ENCODE results near the gene HEG1. TPM values are rescaled to one million over a fixed set of nuclear protein-coding genes. Genes with fewer than 3 reads are reported as not detected.
A peak's percentile ranks its signal among the peaks of the same experiment; 100 is the strongest.
"Not testable (repeated sequence)": the region's sequence is repeated elsewhere in the genome, so short reads cannot be mapped to it uniquely, and the experiment has no call there.

HEG1 gene
- total RNA-seq, 2 experiments from 2014 or later: 6.0 to 7.9 TPM

DNA sequence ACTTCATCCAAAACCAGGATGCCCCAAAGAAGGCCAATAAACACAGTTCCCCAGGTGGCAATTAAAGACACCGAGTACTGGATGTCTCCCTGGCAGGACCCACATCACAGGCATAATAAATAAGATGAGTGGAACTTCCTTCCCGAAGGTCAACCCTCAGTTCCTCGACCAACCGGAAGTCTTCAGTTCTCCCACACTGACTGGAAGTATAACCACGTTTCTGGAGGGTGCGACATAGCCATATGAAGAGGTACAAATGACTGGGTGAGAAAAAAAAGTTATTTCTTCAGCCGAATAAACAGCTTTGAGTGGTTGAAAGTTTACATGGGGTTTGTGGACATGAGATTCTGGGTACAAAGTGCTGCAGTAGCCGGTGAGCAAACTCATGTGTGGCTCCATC, 86.6 kb downstream of the HEG1 start:
- H3K27me3 Mint-ChIP-seq: no peaks in the 10 kb centered on the region
- H3K4me1 Mint-ChIP-seq (ENCODE audit: low read depth): peaks cover 6% of the 10 kb centered on the region
- POLR2A ChIA-PET: no interaction called here
- intact Hi-C loops (cut with micrococcal nuclease): no loop called here
- no peak overlapping the region for H3K27ac Mint-ChIP-seq
- no peak overlapping the region for H3K4me3 Mint-ChIP-seq
- peaks cover 15% of the 10 kb centered on the region for H3K36me3 Mint-ChIP-seq
- H3K9me3 Mint-ChIP-seq: no peaks in the 10 kb centered on the region
- DNase-seq: peak; percentile 16
- CTCF ChIA-PET: no interaction called here

DNA sequence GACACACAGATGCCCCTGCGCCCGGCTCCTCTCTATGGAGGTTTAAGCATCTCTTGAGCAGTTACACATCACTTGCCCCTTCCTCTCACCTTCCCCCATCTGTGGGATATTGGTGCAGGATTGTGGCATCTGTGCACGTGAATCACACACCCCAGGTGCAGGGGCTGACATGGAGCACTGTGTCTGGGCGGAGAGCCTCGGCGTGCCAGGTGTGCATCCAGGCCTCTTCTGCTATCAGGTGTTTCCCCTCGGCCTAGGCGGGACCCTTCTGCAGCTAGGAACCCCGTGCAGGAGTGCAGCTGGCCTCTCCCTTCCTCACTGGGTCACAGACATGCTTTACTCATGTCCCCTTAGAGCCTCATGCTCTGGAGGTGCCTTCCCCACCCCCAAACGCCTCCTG, 87.8 kb downstream of the HEG1 start:
- CTCF ChIA-PET: interaction anchor here (2.8 kb wide), 1 partner anchor 67 kb away, joined by 7 read pairs; no protein-coding TSS in a partner anchor
- no peak overlapping the region for H3K27ac Mint-ChIP-seq
- intact Hi-C loops (cut with micrococcal nuclease): no loop called here
- H3K36me3 Mint-ChIP-seq: peaks cover 12% of the 10 kb centered on the region
- no peaks in the 10 kb centered on the region for H3K9me3 Mint-ChIP-seq
- POLR2A ChIA-PET: no interaction called here
- H3K4me3 Mint-ChIP-seq: no peak overlapping the region
- H3K4me1 Mint-ChIP-seq (ENCODE audit: low read depth): peaks cover 6% of the 10 kb centered on the region
- DNase-seq: no peak
- no peaks in the 10 kb centered on the region for H3K27me3 Mint-ChIP-seq

DNA sequence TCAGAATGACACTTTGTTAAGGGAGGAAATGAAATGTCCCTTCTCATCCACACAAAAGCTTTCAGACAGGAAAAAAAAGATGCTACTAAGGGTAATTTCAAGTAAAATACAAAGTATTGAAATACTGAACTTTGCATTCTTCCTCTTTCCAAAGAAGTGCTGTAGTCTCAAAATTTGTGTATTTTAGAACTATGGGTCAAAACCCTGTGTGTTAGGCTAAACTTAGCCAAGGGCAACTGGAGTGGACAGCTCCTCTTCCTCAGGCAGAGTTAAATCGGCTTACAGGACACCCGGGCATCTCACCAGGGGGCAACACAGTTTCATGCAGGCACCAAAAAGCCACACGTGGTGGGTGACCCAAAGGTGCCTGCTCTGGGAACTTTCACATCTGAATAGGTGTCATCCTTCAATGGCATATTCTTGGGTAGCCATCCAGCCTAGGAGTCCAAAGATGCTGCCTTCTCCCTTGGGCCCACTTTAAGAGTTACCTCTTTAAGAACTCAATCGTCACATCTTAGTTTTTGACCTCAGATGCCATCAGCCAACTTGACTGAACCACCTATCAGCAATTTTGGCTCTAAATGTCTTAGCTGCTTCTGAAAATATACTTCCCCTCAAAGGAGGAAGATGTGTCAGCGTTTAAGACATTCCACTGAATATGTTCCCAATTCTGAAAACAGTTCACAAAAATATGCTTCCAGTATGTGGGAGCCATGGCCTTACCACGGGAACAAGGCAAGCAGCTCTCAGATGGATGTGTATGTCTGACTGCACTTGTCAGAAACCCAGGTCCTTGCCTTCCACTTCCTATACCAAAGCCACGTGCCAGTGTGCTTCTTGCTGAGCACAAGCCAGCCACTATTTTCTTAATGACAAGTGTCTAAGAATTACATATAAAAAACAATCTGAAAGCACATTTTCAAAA, 89.0 kb downstream of the HEG1 start:
- no peak for DNase-seq
- ChIA-PET CTCF (interaction anchor here (2.8 kb wide), 1 partner anchor 66 kb away, joined by 7 read pairs; no protein-coding TSS in a partner anchor), POLR2A (no interaction called here)
- Mint-ChIP-seq H3K4me1 (ENCODE audit: low read depth) (peaks cover 6% of the 10 kb centered on the region), H3K4me3 (no peak overlapping the region), H3K27ac (no peak overlapping the region), H3K9me3 (no peaks in the 10 kb centered on the region), H3K36me3 (peaks cover 11% of the 10 kb centered on the region), H3K27me3 (no peaks in the 10 kb centered on the region)
- intact Hi-C loops (cut with micrococcal nuclease): no loop called here

DNA sequence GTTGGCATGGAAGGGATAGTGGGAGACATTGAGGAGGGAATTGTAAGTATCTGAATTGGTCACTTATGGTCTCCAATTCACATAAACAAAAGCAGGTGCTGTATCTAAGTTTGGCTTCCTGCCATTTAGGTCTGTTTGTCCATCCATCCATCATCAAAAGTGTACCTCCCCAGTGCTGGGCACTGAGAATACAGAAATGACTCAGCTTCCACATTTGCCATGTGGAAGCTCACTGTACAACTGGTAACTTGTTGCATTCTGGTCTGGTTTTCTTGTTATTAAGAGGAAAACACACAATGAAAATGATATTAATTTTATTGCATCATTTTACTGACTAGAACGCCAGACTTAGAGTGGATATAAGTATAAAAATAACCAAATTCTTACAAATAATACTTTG, 90.4 kb downstream of the HEG1 start:
- intact Hi-C loops (cut with micrococcal nuclease): no loop called here
- ChIA-PET POLR2A (no interaction called here), CTCF (no interaction called here)
- no peak overlapping the region for H3K4me3 Mint-ChIP-seq
- no peaks in the 10 kb centered on the region for H3K27me3 Mint-ChIP-seq
- H3K27ac Mint-ChIP-seq: no peak overlapping the region
- H3K4me1 Mint-ChIP-seq (ENCODE audit: low read depth): peaks cover 6% of the 10 kb centered on the region
- peaks cover 7% of the 10 kb centered on the region for H3K36me3 Mint-ChIP-seq
- H3K9me3 Mint-ChIP-seq: no peaks in the 10 kb centered on the region
- DNase-seq: no peak

DNA sequence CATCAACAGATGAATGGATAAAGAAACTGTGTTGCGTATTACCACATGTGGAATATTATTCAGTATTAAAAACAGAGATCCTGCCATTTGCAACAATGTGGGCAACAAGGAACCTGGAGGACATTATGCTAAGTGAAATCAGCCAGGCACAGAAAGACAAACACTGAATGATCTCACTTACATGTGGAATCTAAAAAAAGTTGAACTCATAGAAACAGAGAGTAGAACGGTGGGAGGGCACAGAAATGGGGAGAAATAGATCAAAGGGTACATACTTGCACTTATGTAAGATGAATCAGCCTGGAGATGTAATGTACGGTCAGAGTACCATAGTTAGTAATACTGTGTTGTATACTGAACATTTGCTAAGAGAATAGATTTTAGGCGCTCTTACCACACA, 91.4 kb downstream of the HEG1 start:
- H3K27ac Mint-ChIP-seq: no peak overlapping the region
- CTCF ChIA-PET: no interaction called here
- H3K36me3 Mint-ChIP-seq: peaks cover 2% of the 10 kb centered on the region
- no peaks in the 10 kb centered on the region for H3K9me3 Mint-ChIP-seq
- no peaks in the 10 kb centered on the region for H3K27me3 Mint-ChIP-seq
- peaks cover 6% of the 10 kb centered on the region for H3K4me1 Mint-ChIP-seq (ENCODE audit: low read depth)
- H3K4me3 Mint-ChIP-seq: no peak overlapping the region
- intact Hi-C loops (cut with micrococcal nuclease): no loop called here
- no peak for DNase-seq
- POLR2A ChIA-PET: no interaction called here

DNA sequence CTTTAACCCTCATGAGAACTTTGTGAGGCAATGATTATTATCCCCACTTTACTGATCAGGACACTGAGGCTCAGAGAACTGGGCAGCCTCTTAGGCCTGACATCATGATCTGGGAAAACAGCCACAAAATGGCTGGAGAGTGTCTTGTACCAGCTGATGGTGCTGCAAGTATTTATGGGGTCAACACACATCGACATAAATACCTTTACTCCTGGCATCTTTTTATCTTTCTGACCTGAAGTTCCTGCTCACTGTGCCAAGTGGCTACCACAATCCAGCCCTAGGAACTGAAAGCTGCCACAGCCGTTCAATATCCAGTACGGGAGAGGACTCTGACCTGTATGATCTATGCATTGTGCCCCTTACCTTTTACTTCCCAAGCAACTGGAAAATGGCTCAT, 92.0 kb downstream of the HEG1 start:
- POLR2A ChIA-PET: no interaction called here
- no peak for DNase-seq

DNA sequence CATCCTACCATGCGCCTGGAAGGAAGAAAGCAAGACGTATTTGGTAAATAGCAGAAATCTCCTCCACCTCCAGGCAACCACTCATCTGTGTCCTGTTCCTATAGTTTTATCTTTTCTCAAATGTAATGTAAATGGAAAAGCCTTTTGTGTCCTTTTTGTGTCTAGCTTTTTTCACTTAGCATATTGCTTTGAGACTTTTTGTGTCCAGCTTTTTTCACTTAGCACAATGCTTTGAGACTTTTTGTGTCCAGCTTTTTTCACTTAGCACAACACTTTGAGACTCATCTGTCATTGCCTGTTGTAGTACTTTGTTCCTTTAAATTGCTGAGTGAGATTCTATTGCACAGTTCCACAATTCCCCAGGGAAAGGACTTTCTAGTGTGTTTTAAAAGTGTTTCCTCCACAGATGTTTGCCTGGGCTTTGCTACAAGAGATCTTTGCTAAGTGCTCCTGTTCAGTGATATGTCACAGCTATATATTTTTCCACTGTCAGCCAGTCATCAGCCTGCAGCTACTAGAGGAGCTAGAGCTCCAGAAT, 93.3 kb downstream of the HEG1 start:
- Mint-ChIP-seq H3K27me3 (no peaks in the 10 kb centered on the region), H3K4me1 (ENCODE audit: low read depth) (peaks cover 5% of the 10 kb centered on the region), H3K27ac (no peak overlapping the region), H3K36me3 (no peaks in the 10 kb centered on the region), H3K4me3 (no peak overlapping the region), H3K9me3 (no peaks in the 10 kb centered on the region)
- no peak for DNase-seq
- CTCF ChIA-PET: no interaction called here
- POLR2A ChIA-PET: no interaction called here
- intact Hi-C loops (cut with micrococcal nuclease): no loop called here

More for the DNA sequence above, 92.0 kb downstream of the HEG1 start:
- Mint-ChIP-seq H3K9me3 (no peaks in the 10 kb centered on the region), H3K4me3 (no peak overlapping the region), H3K4me1 (ENCODE audit: low read depth) (peaks cover 5% of the 10 kb centered on the region), H3K36me3 (no peaks in the 10 kb centered on the region), H3K27me3 (no peaks in the 10 kb centered on the region), H3K27ac (no peak overlapping the region)
- CTCF ChIA-PET: no interaction called here
- intact Hi-C loops (cut with micrococcal nuclease): no loop called here

DNA sequence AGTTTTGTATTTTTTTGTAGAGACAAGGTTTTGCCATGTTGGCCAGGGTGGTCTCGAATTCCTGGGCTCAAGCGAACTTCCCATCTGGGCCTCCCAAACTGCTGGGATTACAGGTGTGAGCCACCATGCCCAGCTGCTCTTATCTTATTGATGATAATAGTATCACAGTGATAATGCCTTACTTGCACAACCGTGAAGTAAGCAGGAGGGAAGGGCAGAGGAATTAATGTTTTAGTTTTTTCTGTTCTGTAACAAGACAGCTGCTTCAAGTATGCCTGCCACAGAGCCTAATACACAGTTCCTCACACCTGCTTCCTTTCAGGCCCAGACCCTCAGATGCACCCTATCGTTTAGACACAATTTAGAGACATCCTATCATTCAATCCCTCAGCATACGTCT, 95.1 kb downstream of the HEG1 start:
- intact Hi-C loops (cut with micrococcal nuclease): no loop called here
- no peaks in the 10 kb centered on the region for H3K9me3 Mint-ChIP-seq
- DNase-seq: no peak

DNA sequence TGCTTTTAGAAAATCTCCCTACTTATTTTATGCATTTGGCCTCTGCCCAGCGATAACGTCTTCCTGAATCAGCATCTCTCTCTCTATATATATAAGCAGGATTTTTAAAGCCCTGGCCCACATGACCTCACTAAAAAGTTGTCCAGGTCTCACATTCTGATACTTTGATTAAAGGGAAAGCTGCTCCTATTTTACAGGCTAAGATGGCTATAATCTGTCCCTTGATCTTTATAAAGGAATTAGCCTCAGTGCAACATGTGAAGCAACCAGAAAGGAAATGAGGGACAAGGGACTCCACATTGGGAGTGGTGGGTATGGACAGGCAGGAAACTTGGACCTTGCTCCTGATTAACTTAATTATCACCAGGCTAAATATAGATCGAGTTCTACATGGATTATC, 95.7 kb downstream of the HEG1 start:
- intact Hi-C loops (cut with micrococcal nuclease): no loop called here
- DNase-seq: no peak
- Mint-ChIP-seq H3K27me3 (no peaks in the 10 kb centered on the region), H3K4me3 (no peak overlapping the region), H3K4me1 (ENCODE audit: low read depth) (peaks cover 5% of the 10 kb centered on the region), H3K9me3 (peaks cover 5% of the 10 kb centered on the region), H3K36me3 (no peaks in the 10 kb centered on the region), H3K27ac (no peak overlapping the region)
- POLR2A ChIA-PET: no interaction called here
- CTCF ChIA-PET: no interaction called here

More for the DNA sequence above, 95.1 kb downstream of the HEG1 start:
- Mint-ChIP-seq H3K27ac (no peak overlapping the region), H3K27me3 (no peaks in the 10 kb centered on the region), H3K4me3 (no peak overlapping the region), H3K36me3 (no peaks in the 10 kb centered on the region), H3K4me1 (ENCODE audit: low read depth) (peaks cover 5% of the 10 kb centered on the region)
- POLR2A ChIA-PET: no interaction called here
- CTCF ChIA-PET: no interaction called here

DNA sequence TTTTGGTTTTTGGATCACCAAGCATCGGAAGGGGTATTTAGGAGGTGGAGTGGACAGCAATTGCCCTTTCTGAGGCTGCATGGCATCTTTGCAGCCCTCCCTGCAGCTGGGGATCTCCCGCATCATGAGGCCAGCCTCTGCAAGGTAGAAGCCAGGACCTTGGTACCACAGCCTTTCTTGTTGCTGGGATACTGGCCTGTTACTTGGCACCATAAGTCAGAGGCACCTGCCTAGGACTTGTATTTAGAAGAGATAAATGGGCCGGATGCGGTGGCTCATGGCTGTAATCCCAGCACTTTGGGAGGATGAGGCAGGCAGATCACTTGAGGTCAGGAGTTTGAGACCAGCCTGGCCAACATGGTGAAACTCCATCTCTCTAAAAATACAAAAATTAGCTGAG, 97.8 kb downstream of the HEG1 start:
- H3K27ac Mint-ChIP-seq; H3K9me3 Mint-ChIP-seq; H3K4me1 Mint-ChIP-seq (ENCODE audit: low read depth); H3K27me3 Mint-ChIP-seq; POLR2A ChIA-PET; DNase-seq; intact Hi-C loops (cut with micrococcal nuclease); H3K4me3 Mint-ChIP-seq; H3K36me3 Mint-ChIP-seq; CTCF ChIA-PET: not testable (repeated sequence)

DNA sequence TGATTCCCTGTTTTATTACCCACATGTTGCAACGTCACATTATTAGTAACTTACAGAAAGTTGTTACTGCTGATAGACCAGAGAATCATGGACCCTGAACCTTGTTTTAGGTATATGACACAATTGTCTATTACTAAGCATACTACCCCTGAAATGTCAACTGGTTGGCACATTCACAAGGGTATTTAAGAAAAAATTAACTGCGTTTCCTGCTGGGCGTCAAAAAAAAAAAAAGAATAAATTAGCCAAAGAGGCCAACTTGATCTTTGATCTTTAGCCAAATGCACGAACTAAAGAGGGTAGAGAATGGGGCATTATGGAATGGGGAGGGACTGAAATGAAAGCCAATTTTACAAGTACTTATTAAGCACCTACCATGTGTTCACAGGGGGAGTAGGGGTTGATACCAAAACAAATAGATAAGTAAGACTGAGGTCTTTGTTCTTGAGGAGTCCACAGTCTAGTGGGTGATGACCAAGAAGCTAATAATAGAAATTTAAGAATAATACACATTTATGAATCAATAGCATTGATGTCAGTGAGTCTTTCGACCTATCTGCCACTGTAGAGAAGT, 103.4 kb downstream of the HEG1 start:
- no peak for DNase-seq
- intact Hi-C loops (cut with micrococcal nuclease): no loop called here
- ChIA-PET POLR2A (no interaction called here), CTCF (interaction anchor here (1.8 kb wide), 1 partner anchor 191 kb away, joined by 6 read pairs; no protein-coding TSS in a partner anchor)
- Mint-ChIP-seq H3K27ac (no peak overlapping the region), H3K4me3 (no peak overlapping the region), H3K9me3 (peaks cover 5% of the 10 kb centered on the region), H3K36me3 (no peaks in the 10 kb centered on the region), H3K4me1 (ENCODE audit: low read depth) (no peaks in the 10 kb centered on the region), H3K27me3 (no peaks in the 10 kb centered on the region)

DNA sequence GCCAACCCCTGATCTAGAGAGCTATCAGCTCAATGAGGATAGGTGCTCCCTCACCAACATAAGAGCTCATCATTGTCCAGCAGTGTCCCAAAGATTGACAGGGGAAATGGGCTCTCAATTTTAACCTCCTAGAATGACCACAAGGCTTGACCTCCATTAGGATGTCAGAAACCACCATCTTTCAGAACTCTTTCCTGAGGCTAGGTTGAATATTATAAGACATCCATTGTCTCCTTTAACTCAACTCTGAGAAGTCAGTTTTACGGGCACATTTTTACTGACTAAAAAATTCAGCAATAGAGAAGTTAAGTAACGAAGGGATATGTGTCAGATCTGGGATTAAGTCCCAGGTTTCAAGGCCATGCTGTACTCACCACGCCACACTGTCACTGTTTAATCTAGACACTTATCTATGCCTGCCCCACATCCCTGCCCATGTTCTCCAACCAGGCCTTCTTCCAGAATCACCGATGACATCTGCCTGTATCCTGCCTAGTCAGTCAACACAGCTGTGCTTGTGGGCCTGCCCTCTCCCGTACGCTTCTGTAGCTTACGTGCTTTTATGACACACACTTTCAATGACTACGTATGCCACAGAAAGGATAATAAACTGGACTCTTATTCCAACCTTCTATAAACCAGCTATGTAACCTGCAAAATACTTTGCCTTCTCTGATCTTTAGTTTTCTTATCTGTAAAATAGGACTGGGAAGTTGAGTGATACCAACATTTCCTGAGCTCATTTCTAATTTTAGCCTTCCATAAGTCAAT, 104.1 kb downstream of the HEG1 start:
- peaks cover 5% of the 10 kb centered on the region for H3K9me3 Mint-ChIP-seq
- H3K27ac Mint-ChIP-seq: no peak overlapping the region
- CTCF ChIA-PET: interaction anchor here (0.7 kb wide), 1 partner anchor 488 kb away, joined by 3 read pairs; no protein-coding TSS in a partner anchor
- H3K4me3 Mint-ChIP-seq: no peak overlapping the region
- intact Hi-C loops (cut with micrococcal nuclease): no loop called here
- H3K4me1 Mint-ChIP-seq (ENCODE audit: low read depth): no peaks in the 10 kb centered on the region
- no peaks in the 10 kb centered on the region for H3K27me3 Mint-ChIP-seq
- no peaks in the 10 kb centered on the region for H3K36me3 Mint-ChIP-seq
- POLR2A ChIA-PET: no interaction called here
- DNase-seq: no peak

All from activated CD4-positive, alpha-beta memory T cell treated with anti-CD3 and anti-CD28 coated beads for 36 hours (primary cell).